ENCODE results near the gene LRRC34. TPM values are rescaled to one million over a fixed set of nuclear protein-coding genes. Genes with fewer than 3 reads are reported as not detected.

Gene LRRC34
- total and polyA plus RNA-seq, 10 of the 15 experiments (the other 5 are each of a cell fraction or from before 2014, with no cell fraction given) = 0.24 to 3.7 (median 1.7) TPM

- 0 out of 2 replicates have a peak, but pooled peaks have one; percentile 11 for TF ChIP-seq EED (IDR thresholded peaks at IDR 0.05; ENCODE audit: low read depth)
- TF ChIP-seq CBFB (IDR thresholded peaks at IDR 0.05; ENCODE audit: low read depth) = peak; percentile 89; the same call in 1 of the 2 replicates
- no peak for TF ChIP-seq MAX (IDR thresholded peaks at IDR 0.05; ENCODE audit: low read depth, low read length)
- no peak for TF ChIP-seq RBBP5 (conservative IDR thresholded peaks at IDR 0.05)
- TF ChIP-seq LARP7 (IDR thresholded peaks at IDR 0.05) = no peak
- no peak for TF ChIP-seq MYB (IDR thresholded peaks at IDR 0.05; ENCODE audit: borderline replicate concordance, low read depth, low read length)
- no peak for TF ChIP-seq IKZF2 (IDR thresholded peaks at IDR 0.05)
- TF ChIP-seq ZNF274 (IDR thresholded peaks at IDR 0.05; ENCODE audit: insufficient read depth, insufficient read length) = no peak
- TF ChIP-seq RUNX3 (IDR thresholded peaks at IDR 0.05; ENCODE audit: low read length) = peak; percentile 62; the same call in 1 of the 2 replicates
- no peak for TF ChIP-seq CEBPB (IDR thresholded peaks at IDR 0.05; ENCODE audit: borderline replicate concordance in 1 of 2, low read depth in 2 of 2, low read length in 2 of 2)
- peak; percentile 74; the same call in 2 of the 3 replicates for TF ChIP-seq POU2F2 (IDR thresholded peaks at IDR 0.05; ENCODE audit: borderline replicate concordance, low read depth, low read length)
- TF ChIP-seq ELK1 (IDR thresholded peaks at IDR 0.05; ENCODE audit: low read depth, low read length) = peak; percentile 52; the same call in 1 of the 2 replicates
- TF ChIP-seq SMARCA5 (IDR thresholded peaks at IDR 0.05) = no peak
- no peak for TF ChIP-seq SREBF2 (IDR thresholded peaks at IDR 0.05; ENCODE audit: low read length)
- no peak for TF ChIP-seq NFXL1 (IDR thresholded peaks at IDR 0.05; ENCODE audit: borderline replicate concordance)
- no peak for TF ChIP-seq IRF4 (IDR thresholded peaks at IDR 0.05; ENCODE audit: low read depth, low read length)
- no peak for TF ChIP-seq HDGF (IDR thresholded peaks at IDR 0.05)
- TF ChIP-seq TARDBP (IDR thresholded peaks at IDR 0.05; ENCODE audit: borderline replicate concordance) = no peak
- peak; percentile 85 for TF ChIP-seq GABPA (IDR thresholded peaks at IDR 0.05; ENCODE audit: low read depth)
- no peak for TF ChIP-seq CUX1 (IDR thresholded peaks at IDR 0.05; ENCODE audit: insufficient replicate concordance, low read depth, low read length)
- no peak for TF ChIP-seq SUPT20H (IDR thresholded peaks at IDR 0.05; ENCODE audit: borderline replicate concordance, control insufficient read depth, low read depth, low read length)
- no peak for TF ChIP-seq SIN3A (IDR thresholded peaks at IDR 0.05; ENCODE audit: low read depth, low read length)
- TF ChIP-seq STAT1 (conservative IDR thresholded peaks at IDR 0.05) = no peak
- no peak; the same call in 1 of the 2 replicates for TF ChIP-seq MTA3 (IDR thresholded peaks at IDR 0.05; ENCODE audit: borderline replicate concordance, low read length)
- no peak for TF ChIP-seq ZNF24 (IDR thresholded peaks at IDR 0.05)
- no peak for TF ChIP-seq NR2F1 (conservative IDR thresholded peaks at IDR 0.05)
- no peak for TF ChIP-seq EZH2 (IDR thresholded peaks at IDR 0.05; ENCODE audit: borderline replicate concordance, control insufficient read depth, low read depth, low read length)
- TF ChIP-seq POLR2AphosphoS5 (IDR thresholded peaks at IDR 0.05; ENCODE audit: low read length) = peak; percentile 94
Observed at GRCh38 chr3:169764882-169765612, 47.7 kb downstream of the LRRC34 start, which contains the start of gene TERC (continued).
